GM20000 (cell line): ENCODE results near the gene CACNA1S.

Experiments used
- DNase-seq: peaks from one replicate; pipeline ENCODE4 v3.0.0; 2012; ENCODE audit warnings: low spot score
- TF ChIP-seq, protein P1 (sequence below): IDR thresholded peaks from 2 replicates; pipeline ENCODE4 v1.5.1; 2012; ENCODE audit warnings: mild to moderate bottlenecking, control low read depth; ENCODE audit errors: extremely low read depth, missing control alignments

The CACNA1S gene

DNA sequence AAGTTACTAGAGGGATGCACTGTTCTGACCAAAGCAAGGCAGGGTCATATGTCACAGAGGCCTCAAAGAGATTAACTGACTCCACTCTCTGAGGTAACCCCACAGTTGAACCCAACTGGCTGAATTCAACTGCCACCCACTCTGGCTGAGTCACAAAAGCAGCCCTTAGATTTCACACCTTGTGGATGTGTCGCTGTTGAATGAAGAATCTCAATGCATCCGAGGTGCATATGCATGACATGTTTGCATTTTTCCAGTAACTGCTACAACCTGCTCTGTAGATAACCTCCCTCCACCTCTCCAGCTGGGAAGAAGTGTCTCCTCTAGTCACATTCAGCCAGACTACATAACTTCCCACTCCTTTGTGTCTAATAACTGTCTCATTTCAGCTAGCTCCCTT is 60.8 kb downstream of the CACNA1S start:
- no peak for DNase-seq

DNA sequence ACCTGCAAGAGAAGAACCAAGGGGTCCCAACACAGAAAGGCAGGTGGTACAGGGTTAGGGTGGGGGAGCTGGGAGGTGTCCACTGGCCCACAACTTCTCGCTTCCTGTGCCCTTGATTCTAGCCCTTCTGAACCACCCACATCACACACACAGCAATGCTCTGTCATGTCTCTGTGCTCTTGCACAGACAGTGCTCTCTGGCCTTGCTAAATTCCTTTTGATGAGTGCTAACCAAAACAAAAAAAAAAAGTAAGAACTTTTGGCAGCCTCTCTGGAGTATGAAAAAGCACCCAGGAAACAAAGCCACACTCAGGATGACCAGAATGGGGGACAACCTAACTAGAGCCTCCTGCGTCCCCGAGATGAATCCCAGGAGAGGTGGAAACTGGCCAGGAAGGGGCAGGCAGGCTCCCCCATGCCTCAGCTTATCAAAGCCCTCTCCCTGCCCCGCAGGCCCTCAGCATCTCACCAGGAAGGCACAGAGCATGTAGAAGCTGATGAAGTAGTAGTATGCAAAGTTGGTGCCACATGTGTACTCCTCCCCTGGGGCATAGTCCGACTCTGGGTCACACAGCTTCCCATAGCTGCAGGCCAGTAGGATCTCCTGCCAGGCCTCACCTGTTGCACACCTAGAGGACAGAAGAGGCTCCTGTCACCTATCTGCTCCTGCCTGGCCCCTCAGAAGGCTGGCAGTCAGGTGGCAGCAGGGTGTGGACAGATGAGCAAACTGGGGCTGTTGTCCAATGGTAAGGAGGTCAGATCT is 61.5 kb downstream of the CACNA1S start:
- TF ChIP-seq, protein P1, sequence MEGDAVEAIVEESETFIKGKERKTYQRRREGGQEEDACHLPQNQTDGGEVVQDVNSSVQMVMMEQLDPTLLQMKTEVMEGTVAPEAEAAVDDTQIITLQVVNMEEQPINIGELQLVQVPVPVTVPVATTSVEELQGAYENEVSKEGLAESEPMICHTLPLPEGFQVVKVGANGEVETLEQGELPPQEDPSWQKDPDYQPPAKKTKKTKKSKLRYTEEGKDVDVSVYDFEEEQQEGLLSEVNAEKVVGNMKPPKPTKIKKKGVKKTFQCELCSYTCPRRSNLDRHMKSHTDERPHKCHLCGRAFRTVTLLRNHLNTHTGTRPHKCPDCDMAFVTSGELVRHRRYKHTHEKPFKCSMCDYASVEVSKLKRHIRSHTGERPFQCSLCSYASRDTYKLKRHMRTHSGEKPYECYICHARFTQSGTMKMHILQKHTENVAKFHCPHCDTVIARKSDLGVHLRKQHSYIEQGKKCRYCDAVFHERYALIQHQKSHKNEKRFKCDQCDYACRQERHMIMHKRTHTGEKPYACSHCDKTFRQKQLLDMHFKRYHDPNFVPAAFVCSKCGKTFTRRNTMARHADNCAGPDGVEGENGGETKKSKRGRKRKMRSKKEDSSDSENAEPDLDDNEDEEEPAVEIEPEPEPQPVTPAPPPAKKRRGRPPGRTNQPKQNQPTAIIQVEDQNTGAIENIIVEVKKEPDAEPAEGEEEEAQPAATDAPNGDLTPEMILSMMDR: no peak
- DNase-seq: no peak

More for the DNA sequence above, 60.8 kb downstream of the CACNA1S start:
- TF ChIP-seq, protein P1: no peak

DNA sequence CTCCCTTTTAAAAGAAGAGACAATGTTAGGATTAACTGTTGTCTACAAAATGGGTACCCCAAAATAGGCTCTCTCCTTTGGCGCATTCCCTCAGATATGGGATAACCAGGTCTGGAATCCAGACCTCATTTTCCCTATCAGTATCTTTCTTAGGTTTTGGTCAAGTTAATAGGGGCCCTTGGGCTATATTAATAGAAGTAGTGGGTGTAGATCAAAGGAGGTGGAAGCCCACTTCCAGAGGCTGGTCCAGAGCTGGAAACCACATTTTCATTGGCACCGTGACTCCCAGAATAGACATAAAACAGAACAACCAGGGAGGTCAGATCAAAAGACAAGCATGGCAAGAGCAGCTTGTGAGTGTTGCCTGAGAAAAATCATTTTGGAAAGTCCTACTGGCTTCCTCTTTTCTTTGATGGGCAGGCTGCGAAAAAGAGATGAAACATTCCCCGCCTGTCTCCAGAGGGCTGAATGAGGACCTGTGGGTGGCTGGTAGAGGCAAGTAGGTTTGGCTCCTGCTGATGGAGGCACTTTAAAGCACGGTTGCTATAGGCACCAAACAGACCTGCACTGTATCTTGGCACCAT is 62.9 kb downstream of the CACNA1S start:
- DNase-seq: no peak
- TF ChIP-seq, protein P1: no peak

DNA sequence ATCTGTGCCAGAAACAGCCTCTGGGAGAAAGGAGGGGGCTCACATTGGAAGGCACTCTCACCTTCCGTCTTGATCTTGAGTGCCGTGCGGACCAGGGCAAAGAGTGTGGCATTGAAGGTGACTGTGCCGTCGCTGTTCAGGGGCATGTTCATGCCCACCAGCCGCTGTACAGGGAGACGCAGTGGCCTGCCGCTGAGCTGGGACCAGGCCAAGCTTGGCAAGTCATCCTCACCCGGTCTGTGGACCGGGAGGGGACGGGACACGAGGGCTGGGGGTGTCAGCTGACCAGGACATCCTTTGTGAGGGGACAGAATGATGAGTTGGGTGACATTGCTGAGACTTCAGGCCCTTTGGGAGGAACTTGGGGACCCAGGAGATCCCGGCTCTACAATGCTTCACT is 63.7 kb downstream of the CACNA1S start:
- TF ChIP-seq, protein P1: no peak
- DNase-seq: no peak

DNA sequence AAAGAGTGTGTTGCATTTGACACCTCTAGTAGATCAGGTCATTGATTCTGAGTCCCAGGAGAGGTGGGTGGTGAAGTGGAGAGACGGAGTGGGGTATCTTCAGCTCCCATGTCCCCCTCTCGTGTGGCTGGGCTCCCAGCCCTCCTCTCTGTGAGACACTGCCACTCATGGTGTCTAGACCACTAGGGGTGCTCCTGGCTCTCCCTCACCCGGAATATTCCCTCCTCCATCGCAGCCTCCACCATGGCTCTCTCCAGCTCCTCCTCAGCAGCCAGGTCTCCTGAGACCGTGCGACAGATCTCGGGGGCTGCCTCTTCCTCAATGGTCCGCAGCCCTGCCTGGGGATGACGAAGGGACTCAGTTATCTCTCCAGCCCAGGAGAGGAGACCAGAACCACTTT is 68.1 kb downstream of the CACNA1S start:
- TF ChIP-seq, protein P1: no peak

DNA sequence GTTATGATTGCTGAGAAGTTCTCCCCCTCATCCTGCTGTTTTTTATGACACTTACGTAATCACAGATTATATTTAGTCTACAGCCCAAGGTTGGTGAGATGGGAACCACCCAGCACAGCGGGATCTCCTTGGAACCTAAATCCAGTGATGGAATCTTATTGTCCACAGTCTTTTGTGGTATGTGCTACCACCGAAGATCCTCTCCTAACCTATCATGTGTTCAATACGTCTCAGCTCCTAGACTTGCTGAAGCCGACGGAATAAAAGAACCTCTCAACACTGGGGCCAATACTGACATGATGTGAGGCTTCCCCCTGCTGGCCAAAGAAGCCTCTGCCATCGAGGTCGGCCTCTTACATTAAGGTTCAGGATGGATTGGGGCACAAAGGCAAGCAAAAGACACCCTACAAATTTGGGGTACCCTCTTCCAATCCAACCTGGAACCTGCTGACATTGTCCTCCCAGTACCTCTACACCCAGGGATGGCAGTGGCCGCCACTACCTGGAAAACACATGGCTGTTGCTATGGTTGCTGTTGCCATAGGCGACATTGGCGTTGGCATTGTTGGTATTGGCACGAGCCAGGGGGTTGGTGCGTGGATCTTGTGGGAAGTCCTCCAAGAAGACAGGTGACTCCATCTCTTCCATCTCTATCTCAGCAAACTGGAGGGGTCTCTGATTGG is 69.3 kb downstream of the CACNA1S start:
- TF ChIP-seq, protein P1: peak; percentile 84
- DNase-seq: peak; percentile 77

More for the DNA sequence above, 68.1 kb downstream of the CACNA1S start:
- no peak for DNase-seq

DNA sequence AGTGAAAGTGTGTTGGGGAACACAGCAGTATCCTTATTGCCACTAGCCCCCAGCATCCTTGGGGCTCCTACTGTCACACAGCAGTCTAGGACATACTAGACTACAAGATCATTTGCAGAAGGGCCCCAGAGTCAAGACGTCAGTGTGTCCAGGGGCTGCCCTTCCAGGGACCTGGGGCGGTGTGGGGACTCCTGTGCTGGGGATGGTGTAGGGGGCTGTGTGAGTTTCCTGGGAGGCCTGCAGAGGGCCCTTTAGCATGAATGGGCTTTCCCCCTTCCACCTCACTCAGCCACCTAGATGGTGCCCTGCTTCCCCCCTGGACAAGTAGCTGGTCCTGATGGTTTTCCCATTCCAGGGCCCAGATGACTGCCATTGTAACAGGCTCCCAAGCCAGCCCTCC is 71.2 kb downstream of the CACNA1S start:
- TF ChIP-seq, protein P1: no peak
- no peak for DNase-seq
